ENCODE measurements around the gene NINJ1.
"Not testable (repeated sequence)": the region's sequence is repeated elsewhere in the genome, so short reads cannot be mapped to it uniquely, and the experiment has no call there.

NINJ1 gene

DNA sequence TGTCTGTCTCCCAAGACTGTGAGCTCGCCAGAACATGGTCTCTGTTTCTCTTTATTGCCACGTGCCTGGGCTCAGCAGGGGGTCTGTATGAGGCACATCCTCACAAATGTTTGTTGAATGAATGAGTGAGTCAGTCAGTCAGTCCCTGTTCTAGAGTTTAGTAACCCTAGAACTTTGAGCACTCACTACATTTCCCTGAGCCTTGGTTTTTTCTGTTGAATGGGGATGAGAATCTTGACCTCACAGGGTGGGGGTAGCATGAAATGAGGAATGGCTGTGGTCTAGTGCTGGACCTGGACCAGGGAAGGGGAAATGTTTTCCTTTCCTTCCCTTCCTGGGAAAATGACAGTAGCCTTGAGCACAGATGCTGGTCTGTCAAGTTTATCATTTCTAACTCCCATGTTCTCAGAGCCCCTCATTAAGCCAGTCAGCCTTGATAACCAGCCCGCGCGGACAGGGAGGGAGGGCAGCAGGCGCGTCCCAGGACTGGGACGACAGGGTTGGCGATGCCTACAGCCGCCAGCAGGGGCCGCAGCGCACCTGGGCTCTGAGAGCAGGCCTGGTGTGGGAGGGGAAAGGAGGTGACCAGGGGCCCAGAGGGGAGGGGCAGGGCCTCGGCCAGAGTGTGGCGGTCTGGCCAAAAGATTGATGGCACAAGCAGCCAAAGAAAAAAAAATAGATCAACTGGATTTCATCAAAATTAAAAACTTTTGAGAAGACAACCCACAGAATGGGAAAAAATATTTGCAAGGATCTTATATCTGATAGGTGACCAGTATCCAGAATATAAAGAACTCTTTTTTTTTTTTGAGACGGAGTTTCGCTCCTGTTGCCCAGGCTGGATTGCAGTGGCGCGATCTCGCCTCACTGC lies 25.8 kb upstream of the NINJ1 start:
- peak; percentile 48 for DNase-seq (ENCODE audit: low read depth, low spot score)

DNA sequence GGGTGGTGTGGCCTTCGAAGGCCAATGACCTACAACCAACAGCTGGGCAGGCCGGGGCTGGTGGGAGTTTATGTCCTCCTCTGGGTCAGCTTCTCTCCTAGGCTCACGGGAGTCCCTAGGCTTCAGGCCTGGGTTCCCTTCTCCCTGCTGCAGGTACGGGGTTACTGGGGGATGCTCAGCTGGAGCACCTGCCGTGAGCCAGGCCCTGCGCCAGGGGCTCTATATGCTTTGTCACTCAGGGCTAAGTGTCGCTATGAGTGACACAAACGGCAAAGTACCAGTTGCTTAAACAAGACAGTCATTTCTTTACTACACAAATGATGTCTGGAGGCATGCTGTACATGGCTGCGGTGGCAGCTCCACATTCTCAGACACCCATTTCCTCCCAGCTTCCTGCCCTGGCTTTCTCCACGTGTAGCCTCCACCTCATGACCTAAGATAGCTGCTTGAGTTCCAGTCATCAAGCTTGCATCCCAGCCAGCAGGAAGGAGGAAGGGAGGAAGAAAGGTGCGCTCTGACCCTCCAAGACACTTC lies 22.5 kb upstream of the NINJ1 start:
- DNase-seq (ENCODE audit: low read depth, low spot score), result no peak

DNA sequence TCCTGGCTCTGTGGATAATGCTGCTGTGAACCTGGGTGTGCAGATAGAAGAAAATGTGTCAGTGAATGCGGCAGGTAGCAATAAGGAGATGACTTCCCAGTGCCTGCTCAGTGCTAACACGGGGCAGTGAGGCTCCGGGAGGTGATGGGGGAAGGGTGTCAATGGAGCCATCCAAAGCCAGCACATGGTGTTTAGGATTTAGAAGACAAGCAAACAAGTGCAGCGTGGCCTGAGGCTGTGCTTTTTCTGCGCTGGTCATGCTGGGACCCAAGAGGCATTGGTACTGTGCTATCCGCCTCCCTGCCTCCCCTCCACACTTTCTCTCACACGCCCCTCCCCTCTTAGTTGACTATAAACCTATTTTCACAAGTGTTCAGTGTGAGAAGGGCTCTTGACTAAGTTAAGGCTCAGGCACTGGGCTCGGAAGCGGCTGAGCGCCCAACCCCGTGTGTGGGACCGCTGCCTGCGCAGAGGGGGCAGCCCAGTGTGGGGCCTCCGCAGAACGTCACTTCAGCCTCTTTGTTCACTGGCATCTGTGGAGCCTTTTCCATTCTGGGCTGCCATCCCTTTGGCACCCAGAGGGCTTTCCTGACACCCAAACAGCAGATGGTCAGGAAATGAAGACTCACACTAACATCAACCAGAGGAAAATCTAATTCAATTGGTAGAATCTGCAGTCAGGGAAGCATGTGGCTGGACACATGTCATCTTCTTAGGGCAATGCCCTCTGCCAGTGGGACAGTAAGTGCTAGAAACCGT lies 21.8 kb upstream of the NINJ1 start:
- DNase-seq (ENCODE audit: low read depth, low spot score), result no peak

DNA sequence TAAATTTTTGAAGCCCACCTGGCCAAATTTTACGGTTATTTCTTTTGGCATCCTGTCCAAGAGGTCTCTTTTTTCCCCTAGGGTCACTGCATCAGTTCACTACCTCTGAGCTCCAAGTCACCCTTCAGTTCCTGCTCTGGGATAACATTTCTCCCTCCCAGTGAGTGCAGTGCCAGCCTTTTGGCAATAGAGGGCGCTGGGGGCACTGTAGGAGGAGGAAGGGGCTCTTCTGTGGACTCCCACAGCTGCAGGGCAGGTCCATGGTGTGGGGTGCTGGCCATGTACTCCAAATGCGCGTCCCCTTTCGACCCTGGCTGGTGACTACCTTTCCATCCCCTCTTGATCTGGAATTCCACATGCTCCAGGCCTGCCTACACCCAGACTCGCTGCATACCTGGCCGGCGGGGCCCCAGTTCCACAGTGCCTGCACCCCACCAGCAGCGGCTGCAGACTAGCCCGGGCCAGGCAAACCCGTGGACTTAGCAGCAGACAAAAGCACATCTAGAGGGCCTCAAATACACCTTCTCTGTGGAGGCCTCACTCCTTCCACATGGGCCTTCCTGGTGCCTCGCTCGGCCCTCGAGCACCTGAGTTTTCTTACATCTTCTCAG lies 20.3 kb upstream of the NINJ1 start:
- no peak for DNase-seq (ENCODE audit: low read depth, low spot score)

DNA sequence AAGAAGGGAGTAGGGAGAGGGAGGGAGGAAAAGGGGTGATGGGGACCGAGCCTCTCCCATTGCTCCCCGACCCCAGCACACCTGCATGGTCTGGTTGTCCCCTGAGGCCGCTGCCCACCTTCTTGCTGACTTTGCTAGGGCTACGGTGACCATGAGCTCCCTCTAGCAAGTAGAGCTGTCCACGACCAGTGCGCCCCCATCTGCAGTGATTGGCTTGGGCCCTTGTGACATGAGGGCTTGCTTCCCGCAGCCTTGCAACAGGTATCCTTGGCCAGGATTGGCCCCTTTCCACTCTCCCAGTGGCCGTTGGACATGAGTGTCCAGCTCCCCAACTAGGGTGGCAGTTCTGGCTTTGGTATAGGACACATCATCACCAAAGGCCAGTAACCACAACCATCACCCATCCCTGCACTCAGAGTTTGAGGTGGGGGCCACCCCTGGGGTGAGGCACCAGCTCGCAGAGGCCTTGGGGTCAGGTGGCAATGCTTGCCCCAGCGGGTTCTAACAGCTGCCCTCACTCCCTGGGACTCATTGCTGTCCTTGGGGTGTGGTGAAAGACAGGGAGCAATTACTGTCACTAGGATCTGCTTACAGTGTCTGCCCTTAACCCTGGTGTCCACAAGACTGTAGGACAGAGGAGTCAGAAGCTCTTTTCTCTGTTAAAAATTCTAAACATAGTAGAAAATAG lies 17.2 kb upstream of the NINJ1 start:
- DNase-seq (ENCODE audit: low read depth, low spot score), result no peak

DNA sequence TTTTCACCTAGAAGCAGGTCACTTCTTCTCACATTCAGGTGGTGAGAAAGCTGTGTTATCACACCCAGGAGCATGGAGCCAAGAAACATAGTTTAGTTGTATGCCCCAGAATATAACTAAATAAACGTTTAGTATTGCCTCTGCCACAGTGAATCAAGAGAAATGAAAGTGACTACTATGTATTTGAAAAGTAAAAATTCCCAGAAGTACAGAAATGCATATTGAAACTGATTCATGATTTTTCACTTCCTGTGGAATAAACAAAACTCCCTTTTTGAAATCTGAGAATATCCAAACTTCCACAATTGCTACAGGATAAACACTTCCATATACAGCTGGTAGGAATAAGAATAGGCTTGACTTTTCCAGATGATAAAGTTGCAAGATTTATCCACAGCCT lies 15.3 kb upstream of the NINJ1 start:
- no peak for DNase-seq (ENCODE audit: low read depth, low spot score)

DNA sequence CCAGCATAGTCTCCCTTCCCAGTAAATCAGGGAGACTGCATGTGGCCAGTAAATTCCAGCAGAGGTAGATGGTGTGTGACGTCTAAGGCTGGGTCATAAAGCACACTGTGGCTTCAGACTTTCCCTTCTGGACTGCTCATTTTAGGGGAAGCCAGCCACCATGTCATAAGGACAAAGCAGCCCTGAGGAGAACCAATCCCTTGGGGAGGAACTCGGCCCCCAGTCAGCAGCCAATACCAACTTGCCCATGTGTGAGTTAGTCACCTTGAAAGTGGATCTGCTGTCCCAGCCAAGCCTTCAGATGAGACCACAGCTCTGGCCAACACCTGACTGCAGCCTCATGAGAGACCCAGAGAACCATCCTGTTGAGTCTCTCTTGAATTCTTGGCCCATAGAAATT lies 14.7 kb upstream of the NINJ1 start:
- DNase-seq (ENCODE audit: low read depth, low spot score), result no peak

DNA sequence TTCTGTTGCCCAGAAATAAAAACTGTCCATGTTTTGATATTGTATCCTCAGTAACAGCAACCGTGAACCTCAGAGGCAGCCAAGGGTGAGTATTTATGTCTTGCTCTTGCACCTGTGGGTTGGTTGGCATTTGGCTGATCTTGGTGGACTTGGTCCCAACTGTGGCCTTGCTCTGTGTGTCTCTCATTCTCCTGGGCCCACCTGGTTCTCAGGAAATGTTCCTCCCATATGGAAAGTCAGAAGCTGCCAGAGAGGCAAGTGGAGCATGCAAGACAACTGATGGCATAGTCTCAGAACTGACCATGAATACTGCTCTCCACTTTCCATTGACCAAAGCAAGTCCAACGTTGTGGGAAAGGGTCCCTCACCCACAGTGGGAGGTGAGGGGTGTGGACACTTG lies 13.6 kb upstream of the NINJ1 start:
- no peak for DNase-seq (ENCODE audit: low read depth, low spot score)

DNA sequence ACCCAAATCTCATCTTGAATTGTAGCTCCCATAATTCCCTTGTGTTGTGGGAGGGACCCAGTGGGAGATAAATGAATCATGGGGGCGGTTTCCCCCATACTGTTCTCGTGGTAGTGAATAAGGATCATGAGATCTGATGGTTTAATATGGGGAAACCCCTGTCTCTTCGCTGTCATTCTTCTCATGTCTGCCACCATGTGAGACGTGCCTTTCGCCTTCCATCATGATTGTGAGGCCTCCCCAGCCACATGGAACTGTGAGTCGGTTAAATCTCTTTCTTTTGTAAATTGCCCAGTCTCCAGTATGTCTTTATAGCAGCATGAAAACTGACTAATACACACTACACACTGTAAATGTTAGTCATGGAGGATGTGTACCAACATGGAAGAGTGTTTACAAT lies 12.6 kb upstream of the NINJ1 start:
- DNase-seq (ENCODE audit: low read depth, low spot score), result not testable (repeated sequence)

DNA sequence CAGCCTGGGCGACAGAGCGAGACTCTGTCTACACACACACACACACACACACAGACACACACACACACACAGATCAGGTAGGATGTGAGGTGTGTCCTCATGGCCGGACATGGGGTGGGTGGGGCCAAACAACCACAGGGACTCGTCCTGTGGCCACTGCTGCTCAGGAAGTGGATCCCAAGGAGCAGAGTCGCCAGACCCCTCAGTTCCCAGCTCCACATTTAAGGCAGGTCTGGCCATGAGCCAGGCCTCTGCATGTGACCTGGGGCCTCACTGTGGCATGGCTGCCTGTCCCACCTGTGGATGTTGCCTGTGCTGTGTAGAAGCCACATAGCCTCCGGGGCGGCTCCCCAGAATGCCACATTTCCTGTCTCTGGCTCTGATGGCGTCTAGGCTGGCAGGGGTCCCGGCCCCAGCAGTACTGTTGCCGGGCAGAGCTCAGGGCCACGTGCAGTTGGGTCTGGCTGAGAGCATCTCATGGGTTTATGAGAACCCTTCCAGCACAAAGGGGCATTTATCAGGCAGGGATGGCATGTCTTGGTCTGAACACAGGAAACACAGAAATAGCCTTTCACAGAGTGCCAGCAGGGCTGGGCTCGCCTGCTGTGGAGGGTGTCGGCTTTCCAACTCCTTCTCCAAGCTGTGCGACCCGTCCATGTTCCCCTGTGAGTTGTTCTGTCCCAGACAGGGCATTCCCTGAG lies 9.9 kb upstream of the NINJ1 start:
- no peak for DNase-seq (ENCODE audit: low read depth, low spot score)

DNA sequence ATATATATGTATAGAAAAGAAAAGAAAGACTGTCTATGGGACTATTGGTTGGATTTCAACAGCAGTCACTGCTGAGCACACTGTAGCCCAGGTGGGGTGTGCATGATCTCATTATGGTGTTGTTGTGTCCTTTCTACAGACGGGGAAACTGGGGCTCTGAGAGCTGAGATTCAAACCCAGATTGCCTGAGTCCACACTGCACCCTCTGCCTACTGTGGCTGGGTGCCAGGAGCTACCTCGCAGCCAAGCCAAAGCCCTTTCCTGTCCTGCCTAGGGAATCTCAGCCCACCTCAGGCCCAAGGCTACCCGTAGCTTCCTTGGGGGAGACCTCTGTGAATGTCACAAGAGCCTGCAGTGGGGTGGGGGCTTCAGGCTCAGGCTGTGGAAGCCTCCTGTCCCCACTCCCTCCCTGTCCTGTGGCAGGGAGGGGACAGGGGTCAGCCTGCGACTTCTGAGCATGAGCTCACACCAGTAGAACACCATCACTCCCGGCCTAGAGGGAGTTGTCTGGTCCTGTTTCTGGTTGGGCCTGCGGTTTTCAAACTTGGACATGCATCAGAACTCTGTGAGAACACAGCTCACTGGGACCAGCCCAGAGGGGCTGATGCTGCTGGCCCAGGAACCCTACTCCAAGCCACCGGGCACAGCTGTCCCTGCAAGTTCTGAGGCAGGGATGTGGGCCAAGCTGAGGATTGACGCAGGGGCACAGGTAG lies 7.9 kb upstream of the NINJ1 start:
- no peak for DNase-seq (ENCODE audit: low read depth, low spot score)

DNA sequence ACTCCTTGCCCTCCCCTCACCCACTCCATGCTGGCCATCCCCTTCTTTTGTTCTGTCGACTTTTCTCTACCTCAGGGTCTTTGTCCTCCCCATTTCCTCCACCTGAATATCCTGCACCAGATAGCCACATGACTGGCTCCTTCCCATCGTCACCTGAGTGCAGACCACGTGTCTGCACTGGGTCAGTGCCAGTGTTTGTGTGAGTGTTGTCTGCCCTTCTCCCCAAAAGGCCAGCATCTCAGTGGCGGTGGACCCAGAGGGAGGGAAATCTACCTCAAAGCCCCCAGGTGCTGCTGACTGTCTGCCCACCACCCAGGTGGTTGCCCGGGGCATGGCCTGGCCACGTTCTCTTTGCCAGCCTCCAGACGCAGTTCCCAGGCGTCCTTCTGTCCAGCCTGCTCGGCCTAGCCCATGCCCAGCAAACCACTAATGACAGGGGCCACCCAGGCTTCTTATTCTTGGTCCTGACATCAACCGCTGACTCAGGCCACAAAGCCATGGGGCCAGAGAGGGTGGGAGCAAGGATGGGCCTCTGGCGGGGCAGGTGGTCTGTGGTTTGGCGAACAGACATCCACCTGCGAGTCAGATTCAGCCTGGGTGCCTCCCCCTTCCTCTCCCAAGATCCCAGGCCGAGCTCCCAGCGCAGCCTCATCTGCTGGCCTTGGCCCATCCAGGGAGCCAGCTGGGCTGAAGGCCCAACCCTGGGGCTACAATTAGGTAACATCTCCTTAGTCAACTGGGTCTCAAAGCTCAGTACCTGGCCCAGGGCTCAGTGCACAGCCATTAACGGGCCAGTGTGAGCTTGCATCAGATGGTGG lies 5.5 kb upstream of the NINJ1 start:
- DNase-seq (ENCODE audit: low read depth, low spot score), result no peak

DNA sequence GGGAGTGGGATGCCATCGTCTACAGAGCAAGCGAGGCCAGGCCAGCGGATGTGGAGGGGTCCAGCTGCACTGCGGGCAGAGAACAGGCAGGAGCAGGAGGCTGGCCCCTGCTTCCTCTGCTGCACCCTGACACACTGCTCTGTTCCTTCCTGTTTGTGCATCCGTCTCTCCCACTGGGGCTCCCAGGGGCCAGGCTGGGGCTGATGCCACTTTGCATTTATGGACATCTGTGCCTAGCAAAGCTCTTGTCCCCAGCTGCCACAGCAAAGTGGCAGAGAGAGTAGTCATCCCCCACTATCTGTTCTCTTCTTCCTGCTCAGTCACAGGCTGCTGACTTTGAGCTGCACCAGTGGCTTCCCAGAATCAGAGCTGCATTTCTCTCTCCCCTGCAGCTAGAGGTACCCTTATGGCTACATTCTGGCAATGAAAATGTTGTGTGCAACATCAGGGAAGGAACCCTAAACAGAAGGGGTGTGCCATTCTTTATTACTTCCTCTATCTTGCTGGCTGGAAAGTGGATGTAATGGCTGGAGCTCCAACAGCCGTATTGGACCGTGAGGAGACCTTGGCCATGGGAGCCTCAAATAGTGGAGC lies 4.2 kb upstream of the NINJ1 start:
- no peak for DNase-seq (ENCODE audit: low read depth, low spot score)

DNA sequence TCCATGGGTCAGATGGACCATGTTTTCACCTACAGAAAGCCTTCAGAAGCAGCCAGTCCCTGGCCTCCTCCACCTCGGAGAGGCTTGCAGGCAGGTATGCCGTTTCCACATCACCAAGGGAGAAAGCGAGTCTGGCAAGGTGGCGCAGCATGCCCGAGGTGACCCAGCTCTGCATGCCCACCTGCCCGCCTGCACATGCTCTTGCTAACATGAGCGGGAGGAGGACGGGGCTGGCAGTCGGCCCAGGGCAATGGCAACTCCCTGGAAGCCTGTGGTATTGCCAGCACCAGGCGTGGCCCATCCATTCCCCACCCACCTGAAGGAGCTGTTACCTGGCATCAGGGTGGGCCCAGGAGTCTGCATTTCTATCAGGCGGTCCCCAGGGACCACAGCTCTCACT lies 3.3 kb upstream of the NINJ1 start:
- no peak for DNase-seq (ENCODE audit: low read depth, low spot score)

DNA sequence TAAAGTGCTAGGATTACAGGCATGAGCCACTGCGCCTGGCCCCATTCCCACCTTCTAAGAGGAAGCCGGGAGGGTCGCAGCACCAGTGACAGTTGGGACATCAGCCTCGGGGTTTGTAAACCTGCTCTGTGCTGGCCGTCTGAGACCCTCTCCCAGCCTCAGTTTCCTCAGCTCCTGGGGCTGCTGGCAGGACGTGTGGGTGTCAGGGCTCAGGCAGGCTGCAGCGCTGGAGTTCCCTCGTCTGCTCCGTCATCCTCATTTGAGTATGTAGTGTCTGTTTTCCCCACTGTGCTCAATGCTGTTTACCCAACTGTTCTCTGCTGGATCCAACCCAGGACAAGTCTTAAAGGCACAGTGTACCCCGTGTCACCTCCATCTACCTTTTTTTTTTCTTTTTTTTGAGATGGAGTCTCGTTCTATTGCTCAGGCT lies 2.0 kb upstream of the NINJ1 start:
- DNase-seq (ENCODE audit: low read depth, low spot score), result no peak

DNA sequence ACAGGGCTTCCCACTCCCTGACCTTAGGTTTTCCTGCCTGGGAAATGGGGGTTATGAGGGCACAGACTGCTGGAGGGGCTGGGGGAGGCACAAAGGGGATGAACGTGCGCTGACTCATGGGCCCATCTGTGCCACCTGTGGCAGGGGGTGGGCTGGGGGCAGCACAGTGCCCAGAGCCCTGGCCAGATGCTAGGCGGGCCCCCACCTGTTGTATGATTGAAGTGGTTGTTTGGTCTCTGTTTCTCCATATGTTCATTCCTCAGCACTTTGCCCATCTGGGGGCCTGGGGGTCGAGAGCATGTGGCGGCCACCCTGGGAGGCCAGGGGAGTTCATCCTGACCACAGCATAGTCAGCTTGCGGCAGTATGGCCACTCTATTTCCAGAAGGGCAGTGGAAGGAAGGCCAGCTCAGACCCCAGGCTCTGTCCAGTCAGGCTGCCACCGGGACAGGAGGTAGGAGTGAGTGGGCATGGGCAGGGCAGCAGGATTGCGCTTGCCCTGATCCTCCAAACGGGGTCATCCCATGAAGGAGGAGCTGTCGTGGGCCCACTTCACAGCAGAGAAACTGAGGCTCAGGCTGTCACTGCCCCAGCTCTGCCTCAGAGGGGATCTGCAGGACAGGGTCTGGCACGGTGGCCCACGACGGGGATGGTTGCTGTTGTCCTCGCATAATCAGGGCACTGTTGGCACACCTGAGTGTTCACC lies 841 bp upstream of the NINJ1 start:
- no peak for DNase-seq (ENCODE audit: low read depth, low spot score)

DNA sequence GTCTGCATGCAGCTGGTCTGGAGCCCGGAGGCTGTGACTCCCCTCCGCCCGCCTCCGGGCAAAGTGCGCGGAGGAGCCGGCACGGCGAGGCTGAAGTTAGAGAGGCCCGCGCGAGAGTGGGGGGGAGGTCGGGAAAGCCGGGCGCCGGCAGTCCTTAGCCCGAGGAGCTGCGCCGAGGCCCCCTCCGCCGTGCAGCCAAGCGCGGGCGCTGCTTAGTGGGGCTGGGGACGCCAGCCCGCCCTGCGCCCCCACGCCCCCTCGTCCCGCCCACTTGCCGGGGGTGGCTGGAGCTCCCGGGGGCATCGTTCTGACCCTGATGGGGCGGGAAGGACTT lies 403 bp downstream of the NINJ1 start:
- DNase-seq (ENCODE audit: low read depth, low spot score), result no peak

DNA sequence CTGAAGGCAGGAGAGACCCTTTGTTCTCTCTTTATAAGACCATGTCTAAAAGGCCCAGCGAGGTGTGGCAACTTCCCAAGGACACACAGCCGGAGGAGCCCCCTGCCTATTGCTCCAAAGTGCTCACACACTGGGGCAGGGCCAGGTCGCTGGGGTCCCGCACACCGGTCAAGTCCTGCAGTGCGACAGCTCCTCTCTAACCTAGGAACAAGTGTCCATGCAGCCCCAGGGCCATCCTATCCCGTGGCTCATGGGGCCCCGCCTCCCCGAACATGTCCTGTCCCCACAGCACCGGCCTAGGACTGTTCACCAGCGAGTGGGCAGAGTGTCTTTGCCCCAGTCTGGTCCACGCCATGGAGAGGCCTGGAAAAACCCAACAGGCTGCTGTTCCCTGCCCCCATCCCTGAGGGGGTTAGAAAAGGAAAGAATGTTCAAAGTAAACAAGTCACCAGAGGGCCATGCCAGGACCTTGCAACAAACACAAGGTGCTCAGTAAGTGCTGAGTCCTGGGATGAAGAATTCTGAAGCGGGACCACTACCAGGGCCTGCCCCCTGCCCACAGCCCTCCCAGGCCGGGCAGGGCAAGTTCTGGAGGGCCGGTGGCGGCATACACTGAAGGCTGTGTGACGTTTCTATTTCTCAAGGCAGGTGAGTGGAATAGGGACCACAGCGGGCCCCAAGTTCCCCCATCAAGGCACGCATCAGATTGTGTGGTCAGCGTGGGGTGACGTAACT lies 938 bp downstream of the NINJ1 start:
- DNase-seq (ENCODE audit: low read depth, low spot score), result no peak
